ENCODE measurements around the gene ARL5C.

Gene ARL5C

DNA sequence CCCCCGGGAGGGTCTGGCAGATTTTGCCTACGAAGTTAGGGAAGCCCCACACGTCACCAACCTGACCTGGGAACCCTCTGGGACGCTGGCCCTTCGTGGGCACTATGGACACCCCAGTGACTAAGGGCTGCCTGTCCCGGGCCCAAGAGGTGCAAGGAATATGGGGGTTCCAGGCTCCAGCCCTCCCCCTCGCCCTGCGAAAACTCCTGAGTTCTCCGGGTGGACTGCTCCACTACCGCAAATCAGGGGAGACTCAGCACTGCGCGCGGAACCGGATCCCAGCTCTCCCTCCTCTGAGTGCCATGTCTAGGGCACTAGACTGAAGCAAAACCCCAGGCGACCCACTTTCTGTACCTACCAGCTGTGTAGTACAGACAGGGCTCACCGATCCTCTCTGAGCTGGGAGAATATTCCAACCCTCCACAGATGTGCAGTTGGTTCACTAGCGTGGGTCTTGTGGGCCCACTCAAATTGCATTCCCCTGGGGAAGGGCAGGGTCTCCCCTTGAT, at the start of gene ARL5C:
ARL5C (minus strand) TSS at position 321 of the 509 bp plus-strand sequence. CDS start 401 bp downstream, outside the sequence.
- Histone ChIP-seq H3K9me3 (ENCODE audit: low read length) (no peaks in the 10 kb centered on the region), H3K27ac (ENCODE audit: low read depth, low read length) (peak within 1 kb of the TSS; percentile 41), H3K4me1 (ENCODE audit: insufficient read depth, low read length) (peaks cover 5% of the 10 kb centered on the region), H3K4me3 (ENCODE audit: low read depth in 1 of 2, low read length in 2 of 2) (peak within 1 kb of the TSS; percentile 9 to 94), H3K36me3 (ENCODE audit: insufficient read depth, low read length) (no peaks in the 10 kb centered on the region), H3K9ac (ENCODE audit: low read length) (peak within 1 kb of the TSS; percentile 87), H3K27me3 (ENCODE audit: control insufficient read depth in 1 of 2, insufficient read depth in 2 of 2, low read length in 2 of 2) (no peaks in the 10 kb centered on the region)

- no peaks in the 10 kb centered on the region for H3K9me3 ChIP-seq (ENCODE audit: low read length)
- H3K4me3 ChIP-seq (ENCODE audit: low read depth in 1 of 2, low read length in 2 of 2) = no peak overlapping the region
- H3K9ac ChIP-seq (ENCODE audit: low read length) = no peak overlapping the region
- no peaks in the 10 kb centered on the region for H3K27me3 ChIP-seq (ENCODE audit: control insufficient read depth in 1 of 2, insufficient read depth in 2 of 2, low read length in 2 of 2)
- peaks cover 7% of the 10 kb centered on the region for H3K4me1 ChIP-seq (ENCODE audit: insufficient read depth, low read length)
- H3K27ac ChIP-seq (ENCODE audit: low read depth, low read length) = no peak overlapping the region
- H3K36me3 ChIP-seq (ENCODE audit: insufficient read depth, low read length) = no peaks in the 10 kb centered on the region
Measured at GRCh38 chr17:39213852-39214251, 47.9 kb upstream of the ARL5C start.

GRCh38 chr17:39212841-39213480, 47.0 kb upstream of the ARL5C start:
- H3K9me3 ChIP-seq (ENCODE audit: low read length) = no peaks in the 10 kb centered on the region
- no peaks in the 10 kb centered on the region for H3K36me3 ChIP-seq (ENCODE audit: insufficient read depth, low read length)
- no peak overlapping the region for H3K4me3 ChIP-seq (ENCODE audit: low read depth in 1 of 2, low read length in 2 of 2)
- no peaks in the 10 kb centered on the region for H3K27me3 ChIP-seq (ENCODE audit: control insufficient read depth in 1 of 2, insufficient read depth in 2 of 2, low read length in 2 of 2)
- peaks cover 10% of the 10 kb centered on the region for H3K4me1 ChIP-seq (ENCODE audit: insufficient read depth, low read length)
- H3K27ac ChIP-seq (ENCODE audit: low read depth, low read length) = no peak overlapping the region
- no peak overlapping the region for H3K9ac ChIP-seq (ENCODE audit: low read length)

- Histone ChIP-seq H3K4me3 (ENCODE audit: low read depth in 1 of 2, low read length in 2 of 2) (no peak overlapping the region), H3K27me3 (ENCODE audit: control insufficient read depth in 1 of 2, insufficient read depth in 2 of 2, low read length in 2 of 2) (no peaks in the 10 kb centered on the region), H3K4me1 (ENCODE audit: insufficient read depth, low read length) (peaks cover 10% of the 10 kb centered on the region), H3K27ac (ENCODE audit: low read depth, low read length) (no peak overlapping the region), H3K36me3 (ENCODE audit: insufficient read depth, low read length) (no peaks in the 10 kb centered on the region), H3K9me3 (ENCODE audit: low read length) (no peaks in the 10 kb centered on the region), H3K9ac (ENCODE audit: low read length) (no peak overlapping the region)
Measured at GRCh38 chr17:39212195-39212810, 46.3 kb upstream of the ARL5C start.

- Histone ChIP-seq H3K36me3 (ENCODE audit: insufficient read depth, low read length) (peaks cover under 1% of the 10 kb centered on the region), H3K27ac (ENCODE audit: low read depth, low read length) (no peak overlapping the region), H3K4me1 (ENCODE audit: insufficient read depth, low read length) (peaks cover 10% of the 10 kb centered on the region), H3K9ac (ENCODE audit: low read length) (no peak overlapping the region), H3K9me3 (ENCODE audit: low read length) (no peaks in the 10 kb centered on the region), H3K4me3 (ENCODE audit: low read depth in 1 of 2, low read length in 2 of 2) (peak overlapping the region in 1 of 2 donors; percentile 52), H3K27me3 (ENCODE audit: control insufficient read depth in 1 of 2, insufficient read depth in 2 of 2, low read length in 2 of 2) (no peaks in the 10 kb centered on the region)
Measured at GRCh38 chr17:39210093-39210434, 44.1 kb upstream of the ARL5C start.

GRCh38 chr17:39209317-39210092, 43.5 kb upstream of the ARL5C start:
- H3K27me3 ChIP-seq (ENCODE audit: control insufficient read depth in 1 of 2, insufficient read depth in 2 of 2, low read length in 2 of 2) = no peaks in the 10 kb centered on the region
- H3K27ac ChIP-seq (ENCODE audit: low read depth, low read length) = no peak overlapping the region
- H3K36me3 ChIP-seq (ENCODE audit: insufficient read depth, low read length) = peaks cover 7% of the 10 kb centered on the region
- peaks cover 10% of the 10 kb centered on the region for H3K4me1 ChIP-seq (ENCODE audit: insufficient read depth, low read length)
- peak overlapping the region; percentile 32 to 52 for H3K4me3 ChIP-seq (ENCODE audit: low read depth in 1 of 2, low read length in 2 of 2)
- no peak overlapping the region for H3K9ac ChIP-seq (ENCODE audit: low read length)
- H3K9me3 ChIP-seq (ENCODE audit: low read length) = no peaks in the 10 kb centered on the region

GRCh38 chr17:39208893-39209292, 42.9 kb upstream of the ARL5C start:
- H3K4me1 ChIP-seq (ENCODE audit: insufficient read depth, low read length) = peaks cover 10% of the 10 kb centered on the region
- no peaks in the 10 kb centered on the region for H3K27me3 ChIP-seq (ENCODE audit: control insufficient read depth in 1 of 2, insufficient read depth in 2 of 2, low read length in 2 of 2)
- H3K9me3 ChIP-seq (ENCODE audit: low read length) = no peaks in the 10 kb centered on the region
- peaks cover 13% of the 10 kb centered on the region for H3K36me3 ChIP-seq (ENCODE audit: insufficient read depth, low read length)
- H3K4me3 ChIP-seq (ENCODE audit: low read depth in 1 of 2, low read length in 2 of 2) = no peak overlapping the region
- H3K27ac ChIP-seq (ENCODE audit: low read depth, low read length) = no peak overlapping the region
- no peak overlapping the region for H3K9ac ChIP-seq (ENCODE audit: low read length)

DNA sequence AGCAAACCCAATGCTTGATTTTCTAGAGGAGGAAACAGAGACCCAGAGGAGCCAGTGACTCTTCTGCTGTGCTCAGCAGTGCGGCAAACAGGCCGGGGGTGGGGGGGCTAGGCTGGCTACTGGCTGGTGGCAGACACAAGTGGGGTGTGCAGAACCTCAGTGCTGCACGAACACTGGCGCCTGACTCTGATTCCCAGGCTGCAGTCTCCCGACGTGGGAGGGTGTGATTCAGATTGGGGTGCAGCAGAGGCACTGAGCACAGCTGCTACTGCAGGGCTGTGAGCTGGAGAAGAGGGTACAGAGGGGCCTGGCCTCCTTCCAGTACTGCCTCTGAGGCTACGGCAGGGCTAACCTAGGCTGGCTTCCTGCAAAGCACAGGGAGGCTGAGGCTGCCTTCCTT, 42.2 kb upstream of the ARL5C start:
- H3K4me3 ChIP-seq (ENCODE audit: low read depth in 1 of 2, low read length in 2 of 2) = no peak overlapping the region
- no peaks in the 10 kb centered on the region for H3K9me3 ChIP-seq (ENCODE audit: low read length)
- no peak overlapping the region for H3K27ac ChIP-seq (ENCODE audit: low read depth, low read length)
- no peak overlapping the region for H3K9ac ChIP-seq (ENCODE audit: low read length)
- H3K36me3 ChIP-seq (ENCODE audit: insufficient read depth, low read length) = peaks cover 20% of the 10 kb centered on the region
- peaks cover 10% of the 10 kb centered on the region for H3K4me1 ChIP-seq (ENCODE audit: insufficient read depth, low read length)
- H3K27me3 ChIP-seq (ENCODE audit: control insufficient read depth in 1 of 2, insufficient read depth in 2 of 2, low read length in 2 of 2) = no peaks in the 10 kb centered on the region

DNA sequence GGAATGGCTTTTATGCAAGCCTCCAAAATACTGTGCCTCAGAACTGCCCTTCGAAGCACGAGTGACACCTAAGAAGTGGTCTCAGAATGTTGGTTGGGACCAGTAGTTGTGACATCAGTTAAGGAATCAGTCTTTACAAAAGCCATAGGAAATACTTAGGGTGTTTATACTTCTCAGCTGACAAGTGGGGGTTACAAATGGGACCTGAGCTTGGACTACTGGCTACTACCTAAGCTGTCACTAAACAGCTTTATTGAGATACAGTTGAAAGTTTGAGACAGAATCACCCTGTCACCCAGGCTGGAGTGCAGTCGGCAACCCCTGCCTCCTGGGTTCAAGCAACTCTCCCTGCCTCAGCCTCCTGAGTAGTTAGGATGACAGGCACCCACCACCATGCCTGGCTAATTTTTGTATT, 39.2 kb upstream of the ARL5C start:
- Histone ChIP-seq H3K4me3 (ENCODE audit: low read depth in 1 of 2, low read length in 2 of 2) (no peak overlapping the region), H3K27ac (ENCODE audit: low read depth, low read length) (no peak overlapping the region), H3K36me3 (ENCODE audit: insufficient read depth, low read length) (peaks cover 42% of the 10 kb centered on the region)

GRCh38 chr17:39204245-39204644, 38.3 kb upstream of the ARL5C start:
- H3K9me3 ChIP-seq (ENCODE audit: low read length) = no peaks in the 10 kb centered on the region
- no peak overlapping the region for H3K4me3 ChIP-seq (ENCODE audit: low read depth in 1 of 2, low read length in 2 of 2)
- H3K27ac ChIP-seq (ENCODE audit: low read depth, low read length) = no peak overlapping the region
- no peaks in the 10 kb centered on the region for H3K27me3 ChIP-seq (ENCODE audit: control insufficient read depth in 1 of 2, insufficient read depth in 2 of 2, low read length in 2 of 2)
- H3K36me3 ChIP-seq (ENCODE audit: insufficient read depth, low read length) = peaks cover 42% of the 10 kb centered on the region
- H3K4me1 ChIP-seq (ENCODE audit: insufficient read depth, low read length) = peaks cover 21% of the 10 kb centered on the region
- H3K9ac ChIP-seq (ENCODE audit: low read length) = no peak overlapping the region

More for the DNA sequence above, 39.2 kb upstream of the ARL5C start:
- Histone ChIP-seq H3K27me3 (ENCODE audit: control insufficient read depth in 1 of 2, insufficient read depth in 2 of 2, low read length in 2 of 2) (no peaks in the 10 kb centered on the region), H3K4me1 (ENCODE audit: insufficient read depth, low read length) (peaks cover 25% of the 10 kb centered on the region), H3K9ac (ENCODE audit: low read length) (no peak overlapping the region), H3K9me3 (ENCODE audit: low read length) (no peaks in the 10 kb centered on the region)

GRCh38 chr17:39200957-39201510, 35.1 kb upstream of the ARL5C start:
- Histone ChIP-seq H3K4me1 (ENCODE audit: insufficient read depth, low read length) (peaks cover 26% of the 10 kb centered on the region), H3K27ac (ENCODE audit: low read depth, low read length) (peak overlapping the region; percentile 100), H3K4me3 (ENCODE audit: low read depth in 1 of 2, low read length in 2 of 2) (peak overlapping the region; percentile 94 to 99), H3K27me3 (ENCODE audit: control insufficient read depth in 1 of 2, insufficient read depth in 2 of 2, low read length in 2 of 2) (no peaks in the 10 kb centered on the region), H3K9ac (ENCODE audit: low read length) (peak overlapping the region; percentile 89), H3K9me3 (ENCODE audit: low read length) (no peaks in the 10 kb centered on the region), H3K36me3 (ENCODE audit: insufficient read depth, low read length) (peaks cover 42% of the 10 kb centered on the region)

All from muscle layer of colon (tissue), 2 donors.